SW480 (cell line): Measurements from ENCODE around the gene GUCY1B1.

Experiments
- DNase-seq: peaks from one replicate; pipeline ENCODE4 v3.0.0-alpha.2; 2016; ENCODE audit warnings: low spot score

GUCY1B1 gene

DNA sequence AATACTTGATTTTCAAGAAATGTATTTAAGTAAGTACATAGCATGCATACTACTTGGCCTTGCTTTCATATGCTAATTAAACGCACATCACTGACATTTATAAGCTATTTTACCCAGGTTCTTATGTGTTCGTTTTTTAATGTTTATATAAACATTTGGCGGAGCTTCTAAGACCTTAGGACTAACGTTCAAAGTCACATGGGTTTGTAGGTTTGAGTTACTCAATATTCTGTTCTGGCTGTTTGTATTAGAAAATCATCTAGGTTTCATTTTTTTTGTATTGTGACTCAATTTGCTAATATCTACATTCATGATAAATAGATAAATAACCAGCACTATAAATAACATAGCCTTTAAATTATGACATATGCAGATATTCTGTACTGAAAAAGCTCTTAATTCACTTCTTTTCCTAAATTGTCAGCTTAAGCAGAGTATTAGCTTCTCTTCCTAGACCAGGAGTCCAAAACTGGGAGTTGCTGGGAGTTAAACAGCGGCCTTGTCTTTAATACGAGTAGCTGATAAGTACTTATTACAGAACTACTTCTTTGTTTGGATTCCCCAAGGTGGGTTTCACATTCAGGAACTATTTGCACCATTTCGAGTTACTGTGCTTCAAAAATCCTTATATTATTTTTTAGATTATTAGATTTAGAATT is 42.0 kb downstream of the GUCY1B1 start:
- DNase-seq, result no peak

DNA sequence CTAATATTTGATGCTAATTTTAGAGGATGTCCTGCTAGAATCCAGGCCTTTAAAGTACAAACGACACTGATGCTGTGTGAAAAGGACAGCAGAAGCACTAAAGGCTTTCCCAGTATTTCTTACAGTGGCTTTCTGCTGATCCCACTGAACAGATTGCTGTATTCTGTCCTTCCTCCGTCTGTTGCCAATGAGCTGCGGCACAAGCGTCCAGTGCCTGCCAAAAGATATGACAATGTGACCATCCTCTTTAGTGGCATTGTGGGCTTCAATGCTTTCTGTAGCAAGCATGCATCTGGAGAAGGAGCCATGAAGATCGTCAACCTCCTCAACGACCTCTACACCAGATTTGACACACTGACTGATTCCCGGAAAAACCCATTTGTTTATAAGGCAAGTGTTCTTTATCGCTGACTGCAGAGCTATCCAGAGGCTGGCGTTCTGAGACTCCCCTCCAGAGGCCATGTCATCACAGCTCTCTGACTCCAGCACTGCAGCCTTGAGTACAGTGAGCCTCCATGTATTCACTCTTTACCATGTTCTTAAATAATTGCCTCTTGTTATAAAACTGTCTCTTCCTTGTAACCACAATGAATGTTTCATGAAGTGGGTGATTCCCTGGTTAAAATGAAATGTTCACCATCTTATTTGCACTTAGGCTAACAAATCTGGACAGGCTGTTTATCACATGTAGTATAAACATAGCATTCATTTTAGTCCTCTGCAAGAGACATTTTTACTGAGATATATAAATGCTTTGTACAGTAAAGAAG is 43.6 kb downstream of the GUCY1B1 start:
- DNase-seq, result no peak

DNA sequence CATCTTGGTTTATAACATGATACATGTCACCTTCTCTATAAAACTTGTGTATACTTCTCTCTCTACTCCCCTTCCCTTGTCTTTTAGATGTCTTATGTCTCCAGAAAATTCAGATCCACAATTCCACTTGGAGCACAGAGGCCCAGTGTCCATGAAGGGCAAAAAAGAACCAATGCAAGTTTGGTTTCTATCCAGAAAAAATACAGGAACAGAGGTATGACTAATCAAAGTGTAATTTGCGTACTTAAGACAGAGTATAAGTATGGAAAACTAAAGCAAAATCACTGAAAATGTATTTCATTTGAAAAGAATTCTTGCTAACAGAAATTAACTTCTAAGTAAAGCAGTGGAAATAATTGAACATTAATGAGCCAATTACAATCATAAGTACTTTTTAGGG is 46.2 kb downstream of the GUCY1B1 start:
- DNase-seq, result no peak

DNA sequence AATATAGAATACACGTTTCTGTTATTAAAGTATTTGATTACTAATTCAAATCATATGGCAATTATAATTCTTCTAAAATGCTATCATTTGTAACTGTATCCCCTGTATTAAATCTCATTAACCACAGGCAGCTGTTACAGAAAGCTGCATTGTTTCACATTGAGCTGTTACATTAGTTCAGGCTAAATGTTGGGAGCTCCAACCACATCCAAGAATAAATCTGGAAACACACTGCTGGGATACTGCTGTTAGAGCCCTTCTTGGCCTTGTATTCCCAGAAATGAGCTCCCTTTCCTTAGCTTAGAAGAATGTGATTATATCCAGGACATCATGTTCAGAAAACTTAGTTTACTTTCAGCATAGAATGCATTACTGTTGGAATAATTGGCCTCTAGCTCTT is 48.2 kb downstream of the GUCY1B1 start:
- no peak for DNase-seq

DNA sequence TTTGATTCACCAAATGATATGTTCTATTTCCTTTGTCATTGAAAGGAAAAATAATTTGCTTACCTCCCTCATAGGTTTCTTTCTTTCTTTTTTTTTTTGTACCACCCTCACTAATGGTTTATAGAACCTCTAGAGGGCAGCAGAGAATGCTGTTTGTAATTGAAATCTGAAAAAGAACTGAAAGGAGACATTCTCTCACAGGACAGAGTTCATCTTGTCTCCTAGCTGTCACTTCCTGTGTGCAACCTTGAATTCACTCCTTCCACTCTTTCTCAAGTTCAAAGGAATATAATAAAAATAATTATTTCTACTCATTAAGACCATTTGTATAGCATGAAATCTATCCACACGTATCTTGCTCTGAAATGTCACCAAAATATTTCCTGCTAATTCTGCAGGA is 51.0 kb downstream of the GUCY1B1 start:
- peak; percentile 55 for DNase-seq

DNA sequence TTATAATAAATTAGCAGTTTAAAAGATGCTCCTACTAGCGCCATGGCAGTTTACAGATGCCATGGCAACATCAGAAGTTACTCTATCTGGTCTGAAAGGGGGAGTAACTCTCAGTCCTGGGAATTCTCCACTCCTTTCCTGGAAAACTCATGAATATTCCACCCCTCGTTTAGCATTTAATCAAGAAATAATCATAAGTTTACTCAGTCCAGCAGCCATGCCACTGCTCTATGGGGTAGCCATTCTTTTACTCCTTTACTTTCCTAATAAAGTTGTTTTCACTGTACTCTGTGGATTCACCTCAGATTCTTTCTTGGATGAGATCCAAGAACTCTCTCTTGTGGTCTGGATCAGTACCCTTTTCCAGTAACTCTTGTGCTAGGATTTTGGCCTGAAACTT is 52.3 kb downstream of the GUCY1B1 start:
- no peak for DNase-seq

DNA sequence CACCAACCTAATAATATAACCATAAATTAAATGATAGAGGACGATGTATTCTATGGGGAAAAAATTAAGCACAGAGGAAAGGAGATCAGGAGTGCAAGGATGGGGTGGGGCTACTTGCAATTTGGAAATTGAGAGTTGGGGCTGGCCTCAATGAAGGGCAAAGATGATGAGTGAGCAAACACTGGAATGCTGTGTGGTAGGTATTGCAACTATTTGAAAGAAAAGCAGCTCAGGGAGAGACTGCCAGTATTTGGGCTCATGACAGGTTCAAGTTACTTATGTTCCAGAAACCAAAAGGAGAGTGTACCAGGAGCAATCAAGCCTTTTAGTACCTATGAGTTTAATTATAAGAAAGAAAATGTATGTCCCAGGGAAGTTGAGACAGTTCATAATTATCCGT is 59.8 kb downstream of the GUCY1B1 start:
- no peak for DNase-seq

DNA sequence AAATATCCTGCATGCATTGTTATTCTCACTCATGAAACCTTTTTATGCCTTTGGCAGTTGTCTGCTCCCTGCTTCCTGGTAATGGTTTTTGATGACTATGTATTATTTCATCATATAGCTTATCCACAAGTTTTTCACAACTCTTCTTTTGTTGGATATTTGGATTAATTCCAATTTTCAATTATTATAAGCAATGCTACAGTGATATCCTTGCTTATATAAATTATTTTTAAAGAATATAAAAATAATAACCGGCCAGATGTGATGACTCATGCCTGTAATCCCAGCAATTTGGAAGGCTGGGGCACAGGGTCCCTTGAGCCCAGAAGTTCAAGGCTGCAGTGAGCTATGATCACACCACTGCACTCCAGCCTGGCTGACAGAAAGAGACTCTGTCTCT is 60.2 kb downstream of the GUCY1B1 start:
- DNase-seq, result no peak

DNA sequence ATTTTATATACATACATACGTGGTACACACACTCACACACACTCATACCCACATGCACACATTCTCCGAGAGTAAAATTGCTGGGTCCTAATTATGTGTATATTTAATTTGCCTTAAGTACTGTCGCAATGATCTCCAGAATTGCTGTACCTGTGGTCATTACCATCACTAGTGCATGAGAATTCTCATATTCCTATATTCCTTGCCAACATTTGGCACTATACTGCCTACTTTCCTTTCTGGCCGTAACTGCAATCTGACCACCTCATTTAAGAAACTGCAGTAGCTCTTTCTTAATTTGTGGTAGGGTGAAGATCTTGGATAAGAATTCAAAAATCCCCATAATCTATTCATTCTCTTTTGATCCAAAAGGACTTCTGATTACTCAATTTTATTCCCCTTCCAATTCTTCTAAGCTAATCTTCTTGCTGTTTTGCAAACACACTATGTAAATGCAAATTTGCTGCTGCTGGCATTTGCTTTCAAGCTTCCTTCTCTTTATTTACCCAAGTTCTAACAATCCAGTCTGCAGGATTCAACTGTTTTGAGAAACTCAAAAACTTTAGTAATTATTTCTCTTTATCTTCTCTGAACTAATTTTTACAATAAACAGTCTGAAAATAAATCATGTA is 62.2 kb downstream of the GUCY1B1 start:
- no peak for DNase-seq

DNA sequence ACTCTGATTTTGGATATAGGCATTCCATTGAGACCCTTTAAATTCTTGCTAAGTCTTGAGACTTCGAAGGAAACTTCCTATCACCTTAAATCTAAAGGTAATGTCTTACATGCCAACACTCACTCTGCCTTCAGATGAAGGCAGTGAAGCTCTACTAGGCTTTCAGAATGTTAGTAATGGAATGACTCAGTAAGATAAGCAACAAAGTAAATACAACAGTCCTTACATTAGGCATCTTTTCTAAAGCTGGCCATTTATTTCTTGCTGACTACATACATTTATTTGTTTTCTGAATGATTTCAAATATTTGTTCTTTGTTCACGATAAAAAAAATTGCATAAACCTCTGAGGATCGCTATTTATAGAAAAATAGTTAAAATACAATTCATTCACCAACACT is 63.8 kb downstream of the GUCY1B1 start:
- DNase-seq, result no peak

DNA sequence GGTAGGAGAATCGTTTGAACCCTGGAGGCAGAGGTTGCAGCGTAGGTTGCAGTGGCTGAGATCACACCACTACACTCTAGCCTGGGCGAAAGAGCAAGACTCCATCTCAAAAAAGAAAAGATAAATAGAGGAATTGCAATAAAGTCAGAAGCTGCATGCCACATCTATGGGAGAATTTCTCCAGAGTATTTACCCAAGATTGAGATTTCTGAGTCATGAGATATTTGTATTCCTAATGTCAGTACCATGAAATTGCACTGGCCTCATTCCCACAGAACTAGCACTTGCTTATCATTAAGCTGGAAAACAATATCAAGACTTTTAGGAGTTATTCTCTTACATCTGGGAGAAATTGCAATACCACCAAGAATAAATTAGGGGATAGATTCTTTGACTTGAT is 69.8 kb downstream of the GUCY1B1 start:
- DNase-seq, result no peak

DNA sequence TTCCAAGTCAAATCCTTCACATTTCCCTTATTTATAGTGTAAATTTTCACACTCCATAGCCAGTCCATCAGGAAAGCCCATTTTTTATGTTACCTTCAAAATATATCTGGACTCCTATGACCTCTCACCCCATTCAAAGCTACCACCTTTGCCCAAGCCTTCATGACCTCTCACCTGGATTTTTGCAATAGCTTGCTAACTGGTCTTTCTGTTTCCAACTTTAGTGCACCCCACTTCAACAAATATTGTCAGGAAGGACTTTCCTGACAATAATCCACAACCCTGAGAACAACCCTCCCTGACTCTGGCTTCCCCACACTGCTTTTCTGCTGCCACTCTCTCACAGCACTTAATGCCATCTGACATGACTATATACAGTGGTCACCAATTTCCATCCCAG is 73.8 kb downstream of the GUCY1B1 start:
- no peak for DNase-seq

DNA sequence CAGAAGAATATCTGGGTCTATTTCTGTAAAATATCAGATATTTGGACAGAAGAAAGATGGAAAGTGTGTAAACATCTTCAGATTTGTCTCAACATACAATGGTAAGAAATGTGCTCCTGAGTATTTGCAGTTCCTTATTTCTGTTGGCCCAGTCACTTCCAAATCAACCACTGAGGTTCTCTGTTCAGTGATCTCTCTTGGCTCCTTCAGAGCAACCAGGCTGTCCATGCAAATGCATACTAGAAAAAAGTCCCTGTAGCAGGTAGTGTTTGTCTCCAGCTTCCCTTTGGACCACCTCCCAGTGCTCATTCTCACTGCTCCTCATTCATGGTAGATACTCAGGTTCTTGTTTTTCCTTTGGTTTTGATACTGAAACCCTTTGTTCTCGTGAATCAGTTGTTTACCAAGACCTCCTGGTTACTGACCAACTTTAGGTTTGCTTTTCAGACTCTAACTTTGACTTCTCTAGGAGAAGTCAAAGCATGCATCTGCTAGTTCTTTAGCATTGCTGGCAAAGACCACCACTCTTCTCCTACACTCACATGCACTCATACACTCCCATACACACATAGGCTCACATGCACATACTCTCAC is 78.5 kb downstream of the GUCY1B1 start:
- no peak for DNase-seq

DNA sequence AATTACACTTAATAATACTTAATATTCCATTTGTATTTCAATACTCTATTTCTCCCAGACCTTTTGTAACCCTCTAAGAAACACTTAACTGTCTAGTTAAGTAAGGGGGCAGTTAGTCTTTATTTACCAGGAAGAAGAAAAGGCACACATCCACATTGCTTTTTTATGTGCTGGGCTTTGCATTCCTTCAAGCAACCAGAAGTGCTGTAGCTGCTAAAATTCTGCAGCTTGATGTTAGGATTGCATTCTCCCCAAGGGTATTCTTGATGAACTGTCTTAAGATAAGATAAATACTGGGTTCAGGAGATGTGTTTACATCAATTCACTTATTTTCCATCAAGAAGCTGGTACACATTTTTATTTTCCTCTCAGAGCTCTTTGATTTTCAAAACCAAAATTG is 83.3 kb downstream of the GUCY1B1 start:
- DNase-seq, result no peak

DNA sequence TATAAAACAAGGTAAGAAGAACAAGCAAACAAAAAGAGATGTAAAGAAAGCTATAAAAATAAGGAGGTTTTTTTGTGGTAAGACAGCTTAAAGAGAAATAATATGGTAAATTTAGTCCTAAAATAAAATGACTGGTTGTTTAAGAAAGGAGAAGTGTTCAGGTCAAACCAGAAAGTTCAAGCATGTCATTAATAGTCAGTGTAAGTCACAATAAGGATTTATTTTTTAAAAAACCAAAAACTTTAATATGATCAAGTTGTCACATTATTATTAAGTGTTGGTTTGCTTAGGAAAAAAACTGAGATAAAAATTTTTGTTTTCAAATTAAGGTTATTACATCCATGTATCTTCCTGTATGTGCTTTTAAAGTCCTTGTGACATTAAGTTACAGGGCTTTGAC is 88.1 kb downstream of the GUCY1B1 start:
- no peak for DNase-seq

DNA sequence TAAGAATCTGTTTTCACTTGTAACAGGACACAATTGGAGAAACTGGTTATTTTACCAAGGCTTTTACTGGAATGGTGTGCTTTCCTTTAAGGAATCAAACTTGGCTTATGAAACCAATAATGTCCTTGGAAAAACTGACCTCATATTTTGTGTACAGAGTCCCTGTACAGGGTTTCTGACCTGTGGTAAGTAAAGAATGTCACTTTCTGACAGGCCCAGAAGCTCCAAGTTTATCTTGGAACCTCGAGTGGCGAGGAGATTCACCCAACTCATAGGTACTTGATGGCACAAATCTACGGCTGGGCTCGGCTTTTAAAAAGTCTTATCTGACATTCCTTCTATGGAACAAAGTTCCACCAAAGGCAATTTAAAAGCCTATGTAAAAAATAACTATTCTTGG is 90.2 kb downstream of the GUCY1B1 start:
- DNase-seq, result no peak

DNA sequence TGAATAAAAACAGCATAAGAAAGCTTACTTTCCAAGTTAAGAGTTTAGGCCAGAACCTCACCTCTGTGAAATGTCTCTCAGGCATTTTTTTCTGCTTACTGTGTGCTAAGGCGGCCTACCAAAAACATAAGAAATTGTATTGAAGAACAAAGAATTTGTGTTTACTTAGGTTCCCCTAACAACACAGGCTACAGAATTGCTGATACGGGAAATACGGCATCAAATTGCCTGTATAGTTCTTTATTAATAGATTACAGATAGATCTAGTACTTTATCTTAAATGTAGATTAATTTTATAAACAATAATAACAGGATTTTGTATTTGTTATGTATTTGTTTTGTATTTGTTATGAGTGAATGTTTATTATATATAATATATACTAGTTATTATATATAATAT is 94.4 kb downstream of the GUCY1B1 start:
- DNase-seq, result no peak

DNA sequence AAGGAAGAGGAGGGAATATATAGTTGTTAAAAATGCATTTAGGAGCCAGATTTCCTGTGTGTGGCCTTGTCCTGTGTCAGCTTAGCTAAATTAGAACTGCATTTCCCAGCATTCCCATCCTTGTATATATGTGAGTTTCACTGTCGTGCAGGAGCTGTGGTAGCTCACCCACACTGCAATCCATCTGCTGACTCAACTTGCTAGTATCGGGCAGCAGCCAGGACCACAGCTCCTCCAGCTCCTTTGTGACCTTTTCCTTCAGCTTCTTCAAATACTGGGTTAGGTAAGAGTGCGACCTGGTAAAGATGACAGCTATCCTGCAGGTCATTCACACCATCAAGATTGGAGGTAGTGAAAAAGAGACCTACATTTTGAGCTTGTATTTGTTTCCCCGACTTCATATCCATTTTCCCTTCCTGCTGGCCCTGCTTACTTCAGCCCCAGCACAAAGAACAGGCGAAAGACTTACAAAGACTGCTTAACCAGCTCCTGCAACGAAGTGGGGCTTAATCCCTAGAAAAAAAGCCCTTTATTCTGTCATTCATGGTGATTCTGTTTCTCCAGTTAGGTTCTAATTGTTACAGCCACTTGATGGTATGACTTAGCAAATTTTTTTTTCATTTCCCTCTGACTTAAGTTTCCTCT is 95.9 kb downstream of the GUCY1B1 start:
- no peak for DNase-seq

DNA sequence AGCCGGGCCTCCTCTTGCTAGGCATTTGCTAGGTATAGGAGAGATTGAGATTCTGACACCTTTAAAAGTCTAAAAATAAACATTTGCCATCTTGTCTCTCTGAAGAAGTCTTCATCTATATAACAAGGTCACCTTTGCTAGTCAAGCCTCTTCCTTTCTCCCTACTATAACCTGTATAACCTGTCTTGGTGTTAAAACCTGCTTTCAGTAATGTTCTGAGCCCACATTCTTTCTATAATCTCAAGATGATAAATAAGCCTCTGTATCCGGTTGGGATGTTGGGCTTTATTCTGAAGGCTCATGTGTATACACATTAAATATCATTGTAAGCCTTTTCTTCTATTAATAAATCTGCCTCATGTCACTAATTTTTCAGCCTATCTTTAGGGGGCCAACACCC is 97.1 kb downstream of the GUCY1B1 start:
- no peak for DNase-seq
